CD4-positive, alpha-beta T cell (primary cell): ENCODE results near the gene SH3BP2. TPM values are rescaled to one million over a fixed set of nuclear protein-coding genes. Genes with fewer than 3 reads are reported as not detected.

Experiments
- ATAC-seq: fragments of 200-7000 bp; cut with Tn5 transposase; one replicate; pipeline ENCODE4 v1.10.0; 2022; ENCODE audit warnings: mild to moderate bottlenecking; ENCODE audit not compliant: poor library complexity
- CTCF ChIA-PET: fragments of 350-600 bp; sonication (Branson Sonifier 250); formaldehyde crosslinking; loops from one replicate; lab custom pipeline; 2021; ENCODE audit warnings: antibody characterized with exemption, inconsistent platforms; lab: Charles Lee
- POLR2A ChIA-PET: fragments of 350-600 bp; sonication (Branson Sonifier 250); formaldehyde crosslinking; loops from one replicate; lab custom pipeline; 2021; ENCODE audit warnings: antibody characterized with exemption, inconsistent platforms; lab: Charles Lee
- DNase-seq, 14 experiments: peaks; one replicate each; pipeline ENCODE4 v3.0.0-alpha.2; 2013 to 2020; ENCODE audit warnings: mixed read lengths in 2 of 14
- H3K27ac ChIP-seq, 2 donors: one replicate each; pipeline versions ENCODE4 v1.5.1 to v1.7.0; 2013; ENCODE audit warnings: low read length in 2 of 2, low read depth in 1 of 2, mild to moderate bottlenecking in 1 of 2
- H3K27me3 ChIP-seq, 2 experiments: 1 replicate in 1 of 2; 2 replicates in 1 of 2; pipeline versions ENCODE4 v1.6.1 to v1.7.0; 2013; ENCODE audit warnings: low read length in 2 of 2, control low read depth in 1 of 2, mild to moderate bottlenecking in 1 of 2, moderate library complexity in 1 of 2; ENCODE audit not compliant: insufficient read depth in 2 of 2, control insufficient read depth in 1 of 2
- H3K36me3 ChIP-seq: one replicate; pipeline ENCODE4 v1.6.1; 2013; ENCODE audit warnings: low read length, control low read depth; ENCODE audit not compliant: insufficient read depth
- H3K4me1 ChIP-seq: one replicate; pipeline ENCODE4 v1.6.1; 2013; ENCODE audit warnings: low read length, control low read depth; ENCODE audit not compliant: insufficient read depth
- H3K4me3 ChIP-seq: one replicate; pipeline ENCODE4 v1.5.1; 2013; ENCODE audit warnings: mild to moderate bottlenecking, low read length, moderate library complexity
- H3K9me3 ChIP-seq, 2 experiments: 1 replicate in 1 of 2; 2 replicates in 1 of 2; pipeline versions ENCODE4 v1.6.1 to v1.7.0; 2013; ENCODE audit warnings: low read length in 2 of 2, mild to moderate bottlenecking in 2 of 2, control low read depth in 1 of 2, moderate library complexity in 1 of 2; ENCODE audit not compliant: control insufficient read depth in 1 of 2, insufficient read depth in 1 of 2
- H3K27ac Mint-ChIP-seq: one replicate; pipeline ENCODE4 v1.8.0; 2020; ENCODE audit warnings: mixed read lengths
- H3K27me3 Mint-ChIP-seq: one replicate; pipeline ENCODE4 v1.8.0; 2021; ENCODE audit warnings: mixed read lengths
- H3K36me3 Mint-ChIP-seq: one replicate; pipeline ENCODE4 v1.8.0; 2021; ENCODE audit warnings: low read depth, mixed read lengths
- H3K4me1 Mint-ChIP-seq: one replicate; pipeline ENCODE4 v1.8.0; 2021; ENCODE audit warnings: low read depth, mixed read lengths
- H3K4me3 Mint-ChIP-seq: one replicate; pipeline ENCODE4 v1.8.0; 2020; ENCODE audit warnings: mild to moderate bottlenecking, mixed read lengths
- H3K9me3 Mint-ChIP-seq: one replicate; pipeline ENCODE4 v1.8.0; 2020; ENCODE audit warnings: mixed read lengths
- intact Hi-C, 2 experiments: fragments of 100-400 bp; cut with DNase I in 1 of 2; cut with micrococcal nuclease in 1 of 2; formaldehyde crosslinking; loops; one replicate each; pipeline versions ENCODE4 v1.15.1 to v1.9.0; 2023 to 2025; cut with DNase I, micrococcal nuclease
- total RNA-seq, 174 experiments: library from RNA in 2 of 174; stranded (reverse) in 2 of 174; gene quantifications; one replicate each; pipeline ENCODE4 v1.2.3 and lab custom pipeline; 2021 to 2026
- TF ChIP-seq, protein P1 (sequence below): fragments of 200-600 bp; IDR thresholded peaks from one replicate; pipeline ENCODE4 v1.8.0; 2022; ENCODE audit warnings: antibody characterized with exemption, mild to moderate bottlenecking

SH3BP2 gene
- total RNA-seq, 2 experiments from 2014 or later, result 30.1 to 30.5 TPM

DNA sequence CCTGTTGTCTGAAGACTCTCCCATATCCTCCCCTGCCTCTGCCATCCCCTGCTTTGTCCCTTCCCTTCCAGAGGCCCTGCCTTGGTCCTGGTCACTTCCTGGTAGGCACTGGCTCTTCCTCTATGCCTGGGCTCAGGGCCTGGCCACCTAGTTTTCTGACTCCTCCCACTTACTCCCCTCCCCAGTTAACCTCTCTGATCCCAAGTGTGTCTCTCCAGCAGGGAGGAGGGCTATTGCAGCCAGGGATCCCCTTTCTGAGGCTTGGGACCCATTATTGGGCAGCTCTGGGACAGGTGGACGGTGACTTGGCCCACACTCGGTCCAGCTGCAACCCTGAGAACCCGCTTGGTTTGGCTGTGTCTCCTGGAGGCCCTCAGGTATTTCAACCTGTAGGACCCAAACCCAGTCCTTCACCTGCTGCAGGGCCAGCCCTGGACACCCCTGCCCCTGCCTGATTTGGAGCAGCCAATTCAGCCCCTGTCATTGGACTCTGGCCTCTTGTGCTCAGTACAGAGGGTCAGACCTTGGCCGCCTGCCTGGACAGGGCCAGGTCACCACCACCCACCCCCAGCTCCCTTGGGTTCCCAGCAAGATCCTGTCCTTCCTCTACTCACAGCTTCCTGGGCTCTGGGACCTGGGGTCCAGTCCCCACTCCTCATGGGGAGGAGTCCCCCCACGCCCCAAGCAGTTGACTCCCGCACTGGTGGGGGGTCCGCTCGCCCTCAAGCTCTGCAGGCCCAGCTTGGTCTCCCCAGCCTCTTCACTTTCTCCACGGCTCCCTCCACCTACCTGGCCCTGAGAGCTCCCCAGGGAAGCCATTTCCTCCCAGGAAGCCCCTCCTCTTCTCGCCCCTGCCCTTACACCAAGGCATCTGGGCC is 1.1 kb upstream of the SH3BP2 start:
- Histone ChIP-seq H3K27me3 (no peaks in the 10 kb centered on the region), H3K9me3 (no peaks in the 10 kb centered on the region), H3K27ac (peak overlapping the region in 1 of 2 donors; percentile 21), H3K4me3 (no peak overlapping the region), H3K36me3 (no peaks in the 10 kb centered on the region), H3K4me1 (peaks cover 83% of the 10 kb centered on the region)
- peak overlapping the region; percentile 67 for H3K4me3 Mint-ChIP-seq
- no peaks in the 10 kb centered on the region for H3K9me3 Mint-ChIP-seq
- no peaks in the 10 kb centered on the region for H3K27me3 Mint-ChIP-seq
- DNase-seq, result peak in 1 of 14 experiments; percentile 35
- no peaks in the 10 kb centered on the region for H3K36me3 Mint-ChIP-seq
- TF ChIP-seq, protein P1, sequence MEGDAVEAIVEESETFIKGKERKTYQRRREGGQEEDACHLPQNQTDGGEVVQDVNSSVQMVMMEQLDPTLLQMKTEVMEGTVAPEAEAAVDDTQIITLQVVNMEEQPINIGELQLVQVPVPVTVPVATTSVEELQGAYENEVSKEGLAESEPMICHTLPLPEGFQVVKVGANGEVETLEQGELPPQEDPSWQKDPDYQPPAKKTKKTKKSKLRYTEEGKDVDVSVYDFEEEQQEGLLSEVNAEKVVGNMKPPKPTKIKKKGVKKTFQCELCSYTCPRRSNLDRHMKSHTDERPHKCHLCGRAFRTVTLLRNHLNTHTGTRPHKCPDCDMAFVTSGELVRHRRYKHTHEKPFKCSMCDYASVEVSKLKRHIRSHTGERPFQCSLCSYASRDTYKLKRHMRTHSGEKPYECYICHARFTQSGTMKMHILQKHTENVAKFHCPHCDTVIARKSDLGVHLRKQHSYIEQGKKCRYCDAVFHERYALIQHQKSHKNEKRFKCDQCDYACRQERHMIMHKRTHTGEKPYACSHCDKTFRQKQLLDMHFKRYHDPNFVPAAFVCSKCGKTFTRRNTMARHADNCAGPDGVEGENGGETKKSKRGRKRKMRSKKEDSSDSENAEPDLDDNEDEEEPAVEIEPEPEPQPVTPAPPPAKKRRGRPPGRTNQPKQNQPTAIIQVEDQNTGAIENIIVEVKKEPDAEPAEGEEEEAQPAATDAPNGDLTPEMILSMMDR, result no peak
- H3K27ac Mint-ChIP-seq, result peak overlapping the region; percentile 75
- POLR2A ChIA-PET, result no interaction called here
- intact Hi-C loops, result loop anchor here (5.0 to 10.0 kb wide), 2 partner anchors 34 to 53 kb away; partner anchors contain the start of genes ADD1 (in 1 of the 2) and TNIP2 (in 1 of the 2)
- peaks cover 50% of the 10 kb centered on the region for H3K4me1 Mint-ChIP-seq
- no peak for ATAC-seq
- CTCF ChIA-PET, result interaction anchor here (0.6 kb wide), 1 partner anchor 180 kb away, joined by 3 read pairs; no protein-coding TSS in a partner anchor

DNA sequence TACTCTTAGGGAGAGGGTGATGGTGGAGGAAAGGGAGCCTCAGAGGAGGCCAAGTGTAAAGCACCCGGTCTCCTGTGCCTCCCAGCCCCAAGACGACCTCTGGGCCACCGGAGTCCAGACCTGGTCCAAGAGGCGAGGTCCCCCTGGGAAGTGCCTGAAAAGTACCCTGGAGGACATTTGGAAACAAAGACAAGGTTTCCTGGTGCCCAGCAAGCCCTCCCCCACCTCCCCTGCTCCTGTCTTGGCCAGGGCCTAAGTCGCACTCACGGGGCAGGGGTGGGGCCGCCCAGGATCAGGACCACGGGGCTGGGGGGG is 532 bp upstream of the SH3BP2 start:
- TF ChIP-seq, protein P1, result no peak
- Mint-ChIP-seq H3K4me1 (peaks cover 44% of the 10 kb centered on the region), H3K27ac (peak overlapping the region; percentile 75), H3K9me3 (no peaks in the 10 kb centered on the region), H3K27me3 (no peaks in the 10 kb centered on the region), H3K36me3 (no peaks in the 10 kb centered on the region), H3K4me3 (peak overlapping the region; percentile 34)
- H3K36me3 ChIP-seq, result no peaks in the 10 kb centered on the region
- ATAC-seq (no peak), DNase-seq (no peak)
- H3K27ac ChIP-seq, result peak overlapping the region in 1 of 2 donors; percentile 21
- intact Hi-C loops, result loop anchor here (5.0 to 10.0 kb wide), 2 partner anchors 35 to 52 kb away; partner anchors contain the start of genes ADD1 (in 1 of the 2) and TNIP2 (in 1 of the 2)
- POLR2A ChIA-PET, result no interaction called here
- no peaks in the 10 kb centered on the region for H3K9me3 ChIP-seq
- no peaks in the 10 kb centered on the region for H3K27me3 ChIP-seq
- CTCF ChIA-PET, result no interaction called here
- H3K4me1 ChIP-seq, result peaks cover 83% of the 10 kb centered on the region
- no peak overlapping the region for H3K4me3 ChIP-seq

DNA sequence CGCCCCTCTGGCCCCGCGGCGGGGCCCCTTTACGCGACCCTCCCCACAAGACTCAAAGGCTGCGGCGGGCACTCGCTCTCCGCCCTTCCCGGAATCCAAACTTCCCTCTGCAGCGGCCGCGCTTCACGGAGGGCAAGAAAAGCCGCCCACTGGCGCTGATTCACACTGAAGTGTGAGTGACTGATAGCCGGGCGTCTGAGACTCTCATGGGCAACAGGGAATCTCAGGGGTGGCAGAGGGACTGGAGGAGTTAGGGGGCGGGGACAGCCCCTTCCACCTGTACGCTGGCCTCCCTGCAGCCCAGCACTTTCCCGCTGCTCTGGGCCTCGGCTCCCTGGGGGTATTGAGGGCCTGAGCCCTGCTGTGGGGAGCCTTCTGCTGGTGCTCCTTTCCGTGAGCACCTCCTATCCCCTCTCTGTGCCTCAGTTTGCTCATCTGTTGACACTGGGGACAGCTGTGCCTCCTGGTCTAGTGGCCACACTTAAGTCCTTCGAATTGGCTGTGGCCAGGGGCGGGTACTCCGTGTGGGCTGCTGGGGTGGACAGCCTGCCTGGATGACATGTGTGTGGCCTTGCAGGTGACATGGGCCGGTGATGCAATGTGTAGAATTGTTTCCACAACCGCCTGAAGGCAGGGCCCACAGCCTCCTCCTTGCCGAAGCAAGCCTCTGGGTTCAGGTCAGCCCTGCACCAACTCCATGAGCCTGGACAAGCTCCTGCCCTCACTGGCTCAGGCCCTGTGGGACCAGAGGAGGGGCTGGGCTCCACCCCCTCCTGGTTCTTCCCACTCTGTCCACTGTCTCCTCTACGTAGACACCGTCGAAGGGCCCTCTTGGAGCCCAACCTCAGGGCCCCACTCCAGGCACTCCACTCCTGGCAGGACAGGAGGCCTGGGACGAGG is 951 bp downstream of the SH3BP2 start:
- Mint-ChIP-seq H3K4me1 (peaks cover 48% of the 10 kb centered on the region), H3K27me3 (no peaks in the 10 kb centered on the region), H3K9me3 (no peaks in the 10 kb centered on the region), H3K36me3 (no peaks in the 10 kb centered on the region), H3K4me3 (peak overlapping the region; percentile 84), H3K27ac (peak overlapping the region; percentile 72)
- TF ChIP-seq, protein P1, result no peak
- peak in 4 of 14 experiments; percentile 39 to 59 (median 53) for DNase-seq
- H3K27me3 ChIP-seq, result no peaks in the 10 kb centered on the region
- H3K27ac ChIP-seq, result no peak overlapping the region
- H3K9me3 ChIP-seq, result no peaks in the 10 kb centered on the region
- H3K4me3 ChIP-seq, result peak overlapping the region; percentile 65
- H3K36me3 ChIP-seq, result no peaks in the 10 kb centered on the region
- ChIA-PET CTCF (no interaction called here), POLR2A (no interaction called here)
- intact Hi-C loops, result loop anchor here (5.0 to 10.0 kb wide), 2 partner anchors 37 to 51 kb away; partner anchors contain the start of genes ADD1 (in 1 of the 2) and TNIP2 (in 1 of the 2)
- no peak for ATAC-seq
- H3K4me1 ChIP-seq, result peaks cover 83% of the 10 kb centered on the region
